Right lobe of liver (tissue), 4 donors: ENCODE measurements around the gene RNF141.

Experiments
- POLR2A ChIP-seq: fragments of 450-650 bp; IDR thresholded peaks from one replicate; pipeline ENCODE4 v1.6.1; 2017; ENCODE audit warnings: antibody characterized with exemption, mild to moderate bottlenecking
- TF ChIP-seq, protein P1 (sequence below), 4 donors: fragments of 200-600 bp in 3 of 4; fragments of 450-650 bp in 1 of 4; IDR thresholded peaks; one replicate each; pipeline versions ENCODE4 v1.5.1 to v1.8.0; 2016 to 2022; ENCODE audit warnings: antibody characterized with exemption in 4 of 4, mild to moderate bottlenecking in 2 of 4
- donor health status: DM: no; HTN: no; CAD: no.
- donor health status: DM: no; HTN: no; CAD: no.
- donor health status: DM: no; HTN: yes; CAD: no.

DNA sequence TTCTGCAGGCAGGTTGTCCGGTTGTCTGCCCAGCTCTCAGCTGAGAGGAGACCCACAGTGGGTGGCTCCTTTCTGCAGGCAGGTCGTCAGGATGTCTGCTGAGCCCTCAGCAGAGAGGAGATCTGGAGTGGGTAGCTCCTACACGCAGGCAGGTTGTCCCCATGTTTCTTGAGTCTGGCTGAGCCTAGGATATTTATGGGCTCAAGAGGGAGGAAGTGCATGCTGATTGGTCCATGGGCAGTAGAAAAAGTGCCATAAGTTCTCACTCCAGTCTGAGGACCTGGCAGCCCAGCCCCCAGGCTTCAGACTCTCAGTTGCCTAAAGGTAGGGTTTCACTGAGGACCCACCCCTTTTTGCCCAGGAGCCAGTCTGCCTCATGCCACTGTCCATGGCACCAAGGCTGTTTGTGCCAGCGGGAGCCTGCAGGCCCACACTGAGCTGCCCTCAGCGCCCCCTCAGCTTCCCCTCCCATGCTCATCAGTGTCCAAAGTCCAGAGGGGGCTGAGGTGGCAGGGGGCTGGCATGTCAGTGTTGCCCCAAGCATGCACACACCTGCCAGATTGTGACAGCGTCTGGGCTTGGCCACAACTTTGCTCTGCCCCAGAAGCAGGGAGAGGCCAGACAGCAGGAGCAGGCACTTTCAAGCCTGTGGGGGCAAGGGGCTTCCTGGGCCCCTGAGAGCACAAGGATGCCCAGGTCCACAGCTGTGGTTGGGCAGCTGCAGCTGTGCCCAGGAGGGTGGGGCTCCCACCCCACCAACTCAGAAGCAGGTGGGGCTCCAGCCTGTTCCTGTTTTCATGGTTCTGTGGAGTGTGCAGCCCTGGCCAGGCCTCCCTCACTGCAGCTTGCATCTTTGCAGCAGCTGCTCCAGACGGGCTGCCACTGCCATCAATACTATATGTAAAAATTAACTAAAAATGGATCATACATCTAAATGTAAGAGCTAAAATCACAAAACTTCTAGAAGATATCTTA, 3.8 kb upstream of the RNF141 start:
- TF ChIP-seq, protein P1, sequence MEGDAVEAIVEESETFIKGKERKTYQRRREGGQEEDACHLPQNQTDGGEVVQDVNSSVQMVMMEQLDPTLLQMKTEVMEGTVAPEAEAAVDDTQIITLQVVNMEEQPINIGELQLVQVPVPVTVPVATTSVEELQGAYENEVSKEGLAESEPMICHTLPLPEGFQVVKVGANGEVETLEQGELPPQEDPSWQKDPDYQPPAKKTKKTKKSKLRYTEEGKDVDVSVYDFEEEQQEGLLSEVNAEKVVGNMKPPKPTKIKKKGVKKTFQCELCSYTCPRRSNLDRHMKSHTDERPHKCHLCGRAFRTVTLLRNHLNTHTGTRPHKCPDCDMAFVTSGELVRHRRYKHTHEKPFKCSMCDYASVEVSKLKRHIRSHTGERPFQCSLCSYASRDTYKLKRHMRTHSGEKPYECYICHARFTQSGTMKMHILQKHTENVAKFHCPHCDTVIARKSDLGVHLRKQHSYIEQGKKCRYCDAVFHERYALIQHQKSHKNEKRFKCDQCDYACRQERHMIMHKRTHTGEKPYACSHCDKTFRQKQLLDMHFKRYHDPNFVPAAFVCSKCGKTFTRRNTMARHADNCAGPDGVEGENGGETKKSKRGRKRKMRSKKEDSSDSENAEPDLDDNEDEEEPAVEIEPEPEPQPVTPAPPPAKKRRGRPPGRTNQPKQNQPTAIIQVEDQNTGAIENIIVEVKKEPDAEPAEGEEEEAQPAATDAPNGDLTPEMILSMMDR (IDR thresholded peaks at IDR 0.05) = no peak
- no peak for TF ChIP-seq POLR2A
